GM12892 (cell line): Measurements from ENCODE around the gene BAIAP2.

Source experiments
- DNase-seq: peaks from one replicate; pipeline ENCODE4 v3.0.0; 2011; ENCODE audit not compliant: insufficient read length
- FAIRE-seq: peaks from 2 replicates; lab custom pipeline; 2011; peaks lifted over from hg19 to GRCh38; lab: Jason Lieb, UNC
- POLR2A ChIP-seq: IDR thresholded peaks from 2 replicates; pipeline ENCODE4 v1.6.1; 2011; ENCODE audit warnings: low read depth, low read length, control low read depth
- POLR2AphosphoS5 ChIP-seq: IDR thresholded peaks from 2 replicates; pipeline ENCODE4 v1.6.1; 2011; ENCODE audit warnings: low read depth, low read length, control low read depth
- TAF1 ChIP-seq: IDR thresholded peaks from 2 replicates; pipeline ENCODE4 v1.6.1; 2011; ENCODE audit warnings: low read depth, mild to moderate bottlenecking, control low read depth, low read length, borderline replicate concordance

BAIAP2 gene

GRCh38 chr17:81130385-81131361, 95.7 kb downstream of the BAIAP2 start:
- TF ChIP-seq POLR2A (no peak), TAF1 (no peak), POLR2AphosphoS5 (no peak)
- DNase-seq, result no peak
- no peak for FAIRE-seq

- FAIRE-seq (no peak), DNase-seq (no peak)
- TF ChIP-seq POLR2AphosphoS5 (no peak), TAF1 (no peak), POLR2A (no peak)
Measured at GRCh38 chr17:81131486-81132196, 96.7 kb downstream of the BAIAP2 start.

GRCh38 chr17:81132197-81132540, 97.2 kb downstream of the BAIAP2 start:
- no peak for FAIRE-seq
- TF ChIP-seq POLR2AphosphoS5 (no peak), TAF1 (no peak), POLR2A (no peak)
- no peak for DNase-seq

GRCh38 chr17:81132770-81133723, 98.1 kb downstream of the BAIAP2 start:
- no peak for TF ChIP-seq POLR2A
- TF ChIP-seq TAF1, result no peak
- no peak for TF ChIP-seq POLR2AphosphoS5
- DNase-seq, result no peak
- no peak for FAIRE-seq

- TF ChIP-seq POLR2AphosphoS5 (no peak), TAF1 (no peak), POLR2A (no peak)
- FAIRE-seq (no peak), DNase-seq (no peak)
Measured at GRCh38 chr17:81134064-81134781, 99.3 kb downstream of the BAIAP2 start.

- no peak for FAIRE-seq
- TF ChIP-seq TAF1, result no peak
- no peak for TF ChIP-seq POLR2A
- TF ChIP-seq POLR2AphosphoS5, result no peak
- DNase-seq, result no peak
Measured at GRCh38 chr17:81135505-81136278, 100.7 kb downstream of the BAIAP2 start.

- DNase-seq (no peak), FAIRE-seq (no peak)
- TF ChIP-seq POLR2A, result no peak
- no peak for TF ChIP-seq TAF1
- no peak for TF ChIP-seq POLR2AphosphoS5
Measured at GRCh38 chr17:81136366-81136765, 101.4 kb downstream of the BAIAP2 start.

GRCh38 chr17:81137248-81137647, 102.3 kb downstream of the BAIAP2 start:
- TF ChIP-seq POLR2AphosphoS5 (no peak), POLR2A (no peak), TAF1 (no peak)
- FAIRE-seq (no peak), DNase-seq (no peak)

GRCh38 chr17:81138083-81138482, 103.1 kb downstream of the BAIAP2 start:
- TF ChIP-seq POLR2A (no peak), POLR2AphosphoS5 (no peak)
- no peak for FAIRE-seq
- DNase-seq, result no peak

GRCh38 chr17:81138500-81138899, 103.5 kb downstream of the BAIAP2 start:
- no peak for TF ChIP-seq POLR2A
- TF ChIP-seq TAF1, result no peak
- TF ChIP-seq POLR2AphosphoS5, result no peak
- DNase-seq (no peak), FAIRE-seq (no peak)
